Left colon (tissue), 2 donors: ENCODE measurements around the gene FSTL4. TPM values are rescaled to one million over a fixed set of nuclear protein-coding genes. Genes with fewer than 3 reads are reported as not detected.

Source experiments
- ATAC-seq: fragments of 200-7000 bp; cut with Tn5 transposase; one replicate; pipeline ENCODE4 v1.9.1; 2020; ENCODE audit warnings: mild to moderate bottlenecking, moderate library complexity
- DNase-seq, 2 donors: peaks; one replicate each; pipeline ENCODE4 v3.0.0-alpha.2; 2020
- intact Hi-C, 2 donors: fragments of 100-400 bp; cut with DNase I in 1 of 2; cut with micrococcal nuclease in 1 of 2; formaldehyde crosslinking; loops; one replicate each; pipeline versions ENCODE4 v1.11.2 to v1.14.0; 2022; cut with DNase I, micrococcal nuclease
- total RNA-seq, 2 donors: library from RNA; stranded (reverse); fragmentation: NEBNext Ultra II Directional; extraction: Animal tissue kit (Norgen Biotek cat#: 25700); gene quantifications; one replicate each; pipeline ENCODE4 v1.2.1, GENCODE V29; 2021
- donor health status: DM: no; HTN: no; CAD: no.
- donor health status: DM: yes; HTN: yes; CAD: no.

The FSTL4 gene
- total RNA-seq, 2 donors from 2014 or later = 0.34 to 0.39 TPM

GRCh38 chr5:133613184-133613583, 843 bp upstream of the FSTL4 start:
- DNase-seq = no peak
- no peak for ATAC-seq
- intact Hi-C loops = no loop called here

DNA sequence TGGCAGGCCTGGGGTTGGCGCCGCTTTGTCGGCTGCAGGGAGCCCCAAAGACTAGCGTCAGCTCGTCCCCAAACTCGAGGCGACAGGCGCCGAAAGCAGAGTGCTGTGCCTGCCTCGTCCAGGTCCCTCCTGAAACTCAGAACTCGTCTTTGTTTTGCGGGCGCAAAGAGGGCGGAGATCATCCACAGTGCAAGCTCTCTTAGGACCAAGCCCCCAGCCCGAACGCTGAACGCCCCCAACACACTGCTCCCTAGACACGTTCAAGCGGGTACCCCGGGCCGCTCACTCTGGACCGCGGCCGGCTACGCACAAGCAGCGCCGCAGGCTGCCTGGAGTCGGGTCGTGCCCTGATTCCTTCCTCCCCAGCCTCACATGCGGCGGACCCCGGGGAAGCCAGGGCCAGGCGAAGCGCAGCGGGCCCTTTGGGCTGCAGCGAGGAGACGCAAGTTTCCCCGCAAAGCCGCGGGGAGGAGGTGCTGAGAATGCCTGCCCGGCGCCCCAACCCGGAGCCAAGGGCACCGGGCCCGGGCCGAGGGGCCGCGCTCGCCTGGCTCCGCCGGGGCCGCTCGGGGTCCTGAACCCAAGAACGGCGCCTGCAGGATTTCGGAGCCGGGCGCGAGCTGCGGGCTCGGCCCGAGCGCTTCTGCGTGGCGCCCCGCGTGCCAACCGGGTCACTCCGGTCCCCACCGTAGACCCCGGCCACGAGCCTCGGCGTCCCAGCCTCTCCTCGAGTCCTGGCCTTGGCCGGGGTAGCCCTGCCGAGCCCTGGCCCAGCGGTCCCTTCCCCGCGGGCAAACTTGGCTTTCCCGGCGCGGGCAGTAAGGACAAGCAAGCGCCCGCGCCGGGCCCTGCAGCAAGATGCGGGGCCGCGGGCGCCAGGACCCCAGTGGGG, 738 bp downstream of the FSTL4 start:
- intact Hi-C loops = no loop called here
- DNase-seq = no peak
- ATAC-seq = no peak

DNA sequence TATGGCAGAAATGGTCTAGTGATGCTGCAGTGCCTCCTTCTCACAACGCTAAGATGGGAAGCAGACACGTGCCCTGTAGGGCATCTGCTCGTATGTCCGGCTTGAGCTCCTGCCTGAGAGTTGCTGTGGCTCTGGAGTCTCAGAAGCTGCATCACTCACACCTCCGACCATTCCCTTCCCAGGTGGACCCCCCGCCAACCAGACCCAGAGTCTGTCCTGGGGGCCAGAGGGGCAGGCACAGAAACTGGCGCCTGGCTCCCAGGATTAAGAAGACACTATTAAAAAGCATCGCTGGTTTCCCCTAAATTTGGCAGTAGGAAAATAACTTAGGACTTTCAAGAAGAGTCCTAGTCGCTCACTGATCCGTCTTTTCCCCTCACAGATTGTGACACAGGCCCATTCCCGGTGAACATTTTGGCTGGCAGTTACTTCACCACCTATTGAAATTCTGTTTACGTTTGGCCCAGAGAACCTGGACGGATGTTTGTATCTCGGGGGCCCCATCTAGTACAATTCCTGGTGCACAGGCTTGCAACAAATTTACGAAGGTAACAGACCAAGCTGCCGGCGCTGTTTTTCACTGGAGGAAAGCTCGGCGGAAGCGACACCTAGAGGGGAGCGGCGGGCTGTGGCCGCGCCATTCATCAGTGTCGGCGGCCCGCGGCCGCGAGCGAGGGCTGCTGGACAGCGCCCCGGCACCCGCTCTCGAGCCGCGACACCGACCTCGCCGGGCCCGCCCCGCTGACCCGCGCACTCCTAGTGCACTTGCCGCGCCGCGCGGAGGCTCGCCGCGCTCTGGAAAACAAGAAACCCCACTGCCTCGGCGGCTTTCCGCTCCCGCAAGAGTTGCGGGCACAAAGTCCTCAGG, 1.6 kb downstream of the FSTL4 start:
- DNase-seq = peak in 1 of 2 donors; percentile 70
- intact Hi-C loops = no loop called here
- peak; percentile 94 for ATAC-seq

DNA sequence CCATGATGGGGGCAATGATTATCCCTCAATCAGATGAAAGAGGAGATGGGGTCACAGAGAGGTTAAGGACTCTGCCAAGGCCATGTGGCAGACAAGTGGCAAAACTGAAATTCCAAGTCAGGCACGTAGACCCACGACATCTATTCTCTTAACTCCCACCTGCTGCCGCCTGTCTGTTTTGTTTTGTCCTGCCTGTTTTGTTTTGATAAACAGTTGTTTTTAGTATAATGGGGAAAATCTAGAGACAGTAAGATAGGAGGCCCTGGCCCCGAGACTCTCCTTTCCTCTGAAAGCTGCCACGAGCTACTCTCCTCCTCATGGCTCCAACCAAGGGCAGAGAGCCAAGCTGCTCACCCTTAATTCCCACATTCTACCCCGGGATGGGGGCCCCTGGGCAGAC, 4.9 kb downstream of the FSTL4 start:
- DNase-seq = no peak
- intact Hi-C loops = no loop called here
- ATAC-seq = no peak

- no peak for ATAC-seq
- no peak for DNase-seq
- intact Hi-C loops = no loop called here
Measured at GRCh38 chr5:133606835-133607234, 5.5 kb downstream of the FSTL4 start.

- DNase-seq = no peak
- intact Hi-C loops = no loop called here
- ATAC-seq = no peak
Measured at GRCh38 chr5:133605323-133605722, 7.0 kb downstream of the FSTL4 start.

- intact Hi-C loops = no loop called here
- ATAC-seq = no peak
- DNase-seq = no peak
Measured at GRCh38 chr5:133603711-133604110, 8.6 kb downstream of the FSTL4 start.

DNA sequence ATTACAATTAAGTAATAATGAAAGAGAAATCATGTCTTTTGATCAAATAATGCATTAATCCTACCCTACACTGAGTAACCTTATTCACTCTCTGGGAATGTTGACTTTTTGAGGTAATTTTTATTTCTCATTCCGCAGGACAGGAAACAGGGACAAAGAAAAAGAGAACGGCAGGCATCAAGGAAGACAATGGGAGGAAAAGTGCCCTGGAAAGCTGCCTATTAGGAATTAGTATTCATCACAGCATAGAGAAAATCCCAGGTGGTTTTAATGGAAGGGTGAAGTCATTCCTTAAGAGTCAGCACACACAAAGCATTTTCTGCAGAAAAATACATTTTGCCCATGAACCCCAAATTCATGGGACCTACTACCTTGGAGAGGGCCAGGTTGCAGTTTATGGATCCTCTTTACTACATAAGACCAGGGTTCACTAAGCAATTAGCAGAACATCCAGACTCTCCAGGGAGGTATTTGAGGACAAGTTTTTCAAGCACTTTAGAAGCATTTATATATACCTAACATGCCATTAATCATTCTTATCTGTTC, 9.4 kb downstream of the FSTL4 start:
- intact Hi-C loops = no loop called here
- DNase-seq (no peak), ATAC-seq (no peak)

DNA sequence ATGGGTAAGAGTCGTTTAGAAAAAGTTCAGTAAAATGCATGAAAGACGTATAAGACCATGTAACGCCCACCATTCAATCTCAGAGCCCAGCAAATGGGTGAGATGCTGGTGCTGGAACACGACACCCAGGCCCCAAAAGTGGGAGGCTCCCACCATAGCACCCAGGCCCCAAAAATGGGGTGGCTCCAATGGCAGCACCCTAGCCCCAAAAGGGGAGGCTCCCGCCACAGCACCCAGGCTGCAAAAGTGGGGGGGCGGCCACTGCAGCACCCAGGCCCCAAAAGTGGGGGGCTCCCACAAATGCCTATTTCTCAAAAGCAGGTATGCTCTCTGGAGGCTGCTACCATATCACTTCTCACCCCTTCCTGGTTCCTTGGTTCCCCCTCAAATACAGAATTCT, 12.7 kb downstream of the FSTL4 start:
- no peak for DNase-seq
- no peak for ATAC-seq
- intact Hi-C loops = no loop called here

DNA sequence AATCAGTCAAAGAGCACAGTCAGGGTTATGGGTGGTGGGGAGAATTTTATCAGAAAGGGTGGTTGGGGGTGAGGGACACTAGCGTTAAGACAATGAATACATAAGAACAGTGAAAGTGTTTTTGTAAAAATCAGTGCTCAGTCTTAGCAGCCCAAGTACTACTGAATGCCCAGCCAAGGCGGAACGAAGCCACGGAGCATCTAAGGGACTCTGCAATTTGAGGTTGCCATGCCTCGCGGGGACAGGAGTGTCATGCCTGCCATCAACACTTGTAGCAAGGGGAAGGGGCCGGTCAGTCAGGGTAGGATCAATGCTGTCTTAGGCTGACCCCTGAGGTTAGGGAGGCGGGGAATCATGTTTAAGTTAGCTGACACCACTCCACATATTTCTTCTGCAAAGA, 13.3 kb downstream of the FSTL4 start:
- intact Hi-C loops = no loop called here
- no peak for ATAC-seq

DNA sequence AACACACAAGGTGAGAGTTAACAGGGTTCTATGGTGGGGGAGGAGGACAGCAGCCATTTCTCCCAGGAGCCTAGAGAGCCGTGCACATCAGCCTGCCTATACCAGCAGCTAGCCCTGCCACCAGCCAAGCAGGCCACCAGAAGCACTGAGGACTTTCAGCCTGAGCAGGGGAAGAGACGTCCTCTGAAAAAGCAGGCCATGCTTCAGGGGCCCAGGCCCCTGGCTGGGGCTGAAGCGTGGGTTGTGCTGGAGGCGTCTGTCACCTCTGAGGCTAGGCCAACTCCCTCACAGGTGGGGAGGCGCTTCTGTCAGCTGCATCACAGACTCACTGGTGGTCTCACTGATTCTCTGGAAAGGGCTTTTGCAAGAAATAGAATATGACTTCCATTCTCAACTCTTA, 16.3 kb downstream of the FSTL4 start:
- intact Hi-C loops = no loop called here
- DNase-seq (no peak), ATAC-seq (no peak)

More for the DNA sequence above, 13.3 kb downstream of the FSTL4 start:
- no peak for DNase-seq

DNA sequence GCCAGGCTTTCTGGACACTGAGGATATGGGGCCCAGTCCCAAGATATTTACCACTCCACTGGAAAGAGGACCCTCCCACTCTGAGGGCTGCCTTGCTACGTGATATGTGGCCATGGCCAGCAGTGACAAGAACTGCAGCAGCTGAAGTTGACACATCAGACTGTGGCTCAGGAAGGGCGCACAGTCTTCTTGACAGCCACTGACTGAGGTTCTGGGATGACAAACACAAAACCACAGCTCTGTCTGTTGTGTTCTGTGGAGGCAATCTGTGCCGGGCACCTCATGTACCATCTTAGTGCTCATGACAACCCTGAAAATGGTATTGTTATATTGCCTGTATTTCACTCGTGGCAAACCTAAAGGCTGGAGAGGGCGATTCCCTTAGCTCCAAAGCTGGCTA, 16.9 kb downstream of the FSTL4 start:
- intact Hi-C loops = no loop called here
- ATAC-seq (no peak), DNase-seq (no peak)

- ATAC-seq (no peak), DNase-seq (no peak)
- intact Hi-C loops = no loop called here
Measured at GRCh38 chr5:133589286-133589685, 23.1 kb downstream of the FSTL4 start.

- intact Hi-C loops = no loop called here
- no peak for DNase-seq
- no peak for ATAC-seq
Measured at GRCh38 chr5:133582971-133583370, 29.4 kb downstream of the FSTL4 start.

DNA sequence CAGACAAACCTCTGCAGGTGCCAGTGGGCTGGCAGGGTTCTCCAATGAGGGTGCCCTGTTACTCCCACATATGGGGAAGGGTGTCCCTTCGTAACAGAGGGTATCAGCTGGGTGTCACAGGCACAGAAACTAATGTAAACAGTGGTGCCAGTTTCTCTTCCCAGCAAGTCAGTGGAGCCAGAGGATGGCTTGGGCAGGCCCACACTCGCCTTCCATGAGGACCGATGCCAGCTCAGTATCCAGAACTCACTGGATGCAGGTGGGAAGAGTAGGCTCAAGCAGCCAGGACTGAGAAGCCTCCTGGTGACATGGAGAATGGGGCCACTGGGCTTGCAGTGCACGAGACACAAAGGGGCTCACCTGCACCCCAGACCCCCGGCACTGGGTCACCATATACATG, 30.4 kb downstream of the FSTL4 start:
- DNase-seq = no peak
- intact Hi-C loops = no loop called here
- no peak for ATAC-seq

DNA sequence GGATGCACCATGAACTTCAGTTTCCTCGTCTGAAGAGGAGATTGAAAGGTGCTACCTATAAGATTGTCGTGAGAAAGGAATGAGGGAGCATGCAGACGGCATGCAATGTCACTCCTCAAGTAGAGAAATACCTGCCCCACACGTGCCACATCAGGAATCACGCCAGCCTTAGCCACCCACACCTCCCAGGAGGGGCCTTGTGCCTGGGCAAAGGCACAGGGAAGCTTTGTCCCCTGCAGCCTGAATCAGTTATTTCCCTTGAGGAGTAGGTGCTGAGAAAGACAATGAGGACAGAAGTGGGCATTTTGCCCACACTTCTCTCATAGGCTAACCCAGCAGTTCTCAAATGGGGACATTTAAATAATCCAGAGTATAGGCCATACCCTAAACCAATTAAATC, 31.0 kb downstream of the FSTL4 start:
- DNase-seq = no peak
- no peak for ATAC-seq
- intact Hi-C loops = no loop called here

GRCh38 chr5:133580618-133581017, 31.7 kb downstream of the FSTL4 start:
- intact Hi-C loops = no loop called here
- no peak for DNase-seq
- no peak for ATAC-seq

DNA sequence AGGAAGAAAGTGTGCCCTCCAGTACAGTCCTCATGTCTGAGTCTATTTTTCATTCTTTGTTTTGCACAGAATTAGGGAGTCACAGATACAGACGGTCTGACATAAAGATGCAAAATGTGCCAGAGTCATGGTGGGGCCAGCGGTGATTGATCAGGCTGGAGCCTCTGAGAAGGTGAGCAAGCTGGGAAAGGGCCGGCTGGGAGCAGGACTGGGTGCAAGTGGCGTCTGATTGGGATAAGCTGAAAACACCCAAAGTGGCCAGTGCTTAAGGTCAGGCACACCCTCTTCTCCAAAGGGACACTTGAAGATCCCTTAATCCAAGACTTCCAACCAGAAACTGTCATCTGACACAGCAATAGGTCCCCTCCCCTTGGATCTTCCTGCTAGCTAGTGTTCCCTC, 32.6 kb downstream of the FSTL4 start:
- DNase-seq (no peak), ATAC-seq (no peak)
- intact Hi-C loops = no loop called here

GRCh38 chr5:133569347-133569746, 43.0 kb downstream of the FSTL4 start:
- no peak for ATAC-seq
- intact Hi-C loops = no loop called here
- no peak for DNase-seq

GRCh38 chr5:133565993-133566392, 46.3 kb downstream of the FSTL4 start:
- peak in 1 of 2 donors; percentile 42 for DNase-seq
- ATAC-seq = no peak

More at GRCh38 chr5:133565993-133566392, 46.3 kb downstream of the FSTL4 start:
- intact Hi-C loops = no loop called here
